GM12874 (cell line): ENCODE data around the gene CRLF2.

ENCODE experiments used
- TF ChIP-seq, protein P1 (sequence below): IDR thresholded peaks from 2 replicates; pipeline ENCODE4 v1.5.1; 2011; ENCODE audit warnings: low read depth, mild to moderate bottlenecking, control low read depth, low read length, moderate library complexity; ENCODE audit not compliant: insufficient read depth

CRLF2 gene

DNA sequence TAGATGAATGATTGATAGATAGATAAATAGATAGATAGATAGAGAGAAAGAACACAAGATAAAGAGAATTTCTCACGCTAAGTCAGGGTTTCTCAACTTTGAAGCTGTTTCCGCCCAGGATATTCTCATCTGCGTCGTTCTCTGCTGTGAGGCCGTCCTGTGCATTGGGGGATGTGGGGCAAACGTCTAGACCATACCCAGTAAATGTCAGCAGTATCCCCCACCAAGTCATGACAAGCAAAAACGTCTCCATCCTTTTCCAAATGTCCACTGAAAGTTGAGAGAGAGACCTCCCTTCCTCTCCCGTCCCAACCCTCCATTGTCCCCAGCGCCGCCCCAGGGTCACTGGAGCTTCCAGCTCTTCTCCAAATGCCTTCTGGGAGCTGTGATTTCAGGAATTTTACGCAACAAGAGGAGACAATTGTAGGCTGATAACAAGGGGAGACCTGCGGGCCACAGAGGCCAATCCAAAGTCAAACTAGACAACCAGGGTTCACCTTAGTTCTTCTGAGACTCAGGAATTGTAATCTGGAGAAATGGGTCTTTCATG, 8.9 kb upstream of the CRLF2 start:
- TF ChIP-seq, protein P1, sequence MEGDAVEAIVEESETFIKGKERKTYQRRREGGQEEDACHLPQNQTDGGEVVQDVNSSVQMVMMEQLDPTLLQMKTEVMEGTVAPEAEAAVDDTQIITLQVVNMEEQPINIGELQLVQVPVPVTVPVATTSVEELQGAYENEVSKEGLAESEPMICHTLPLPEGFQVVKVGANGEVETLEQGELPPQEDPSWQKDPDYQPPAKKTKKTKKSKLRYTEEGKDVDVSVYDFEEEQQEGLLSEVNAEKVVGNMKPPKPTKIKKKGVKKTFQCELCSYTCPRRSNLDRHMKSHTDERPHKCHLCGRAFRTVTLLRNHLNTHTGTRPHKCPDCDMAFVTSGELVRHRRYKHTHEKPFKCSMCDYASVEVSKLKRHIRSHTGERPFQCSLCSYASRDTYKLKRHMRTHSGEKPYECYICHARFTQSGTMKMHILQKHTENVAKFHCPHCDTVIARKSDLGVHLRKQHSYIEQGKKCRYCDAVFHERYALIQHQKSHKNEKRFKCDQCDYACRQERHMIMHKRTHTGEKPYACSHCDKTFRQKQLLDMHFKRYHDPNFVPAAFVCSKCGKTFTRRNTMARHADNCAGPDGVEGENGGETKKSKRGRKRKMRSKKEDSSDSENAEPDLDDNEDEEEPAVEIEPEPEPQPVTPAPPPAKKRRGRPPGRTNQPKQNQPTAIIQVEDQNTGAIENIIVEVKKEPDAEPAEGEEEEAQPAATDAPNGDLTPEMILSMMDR: no peak

DNA sequence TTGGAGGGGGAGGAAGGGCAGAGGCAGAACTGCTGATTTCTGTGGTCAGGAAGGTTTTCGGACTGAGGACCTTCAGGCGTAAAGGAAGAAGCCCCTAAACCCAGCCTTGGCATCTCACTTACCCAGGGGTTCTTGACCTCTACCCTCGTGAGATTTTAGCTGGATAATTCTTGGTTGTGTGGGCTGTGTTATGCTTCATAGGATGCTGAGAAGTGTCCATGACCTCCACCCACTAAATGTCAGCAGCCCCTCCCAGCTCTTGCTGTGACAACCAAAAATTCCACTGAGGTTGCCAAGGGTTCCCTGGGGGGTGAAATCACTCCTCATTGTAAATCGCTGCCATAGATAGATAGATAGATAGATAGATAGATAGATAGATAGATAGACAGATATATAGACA, 5.8 kb upstream of the CRLF2 start:
- TF ChIP-seq, protein P1: no peak

DNA sequence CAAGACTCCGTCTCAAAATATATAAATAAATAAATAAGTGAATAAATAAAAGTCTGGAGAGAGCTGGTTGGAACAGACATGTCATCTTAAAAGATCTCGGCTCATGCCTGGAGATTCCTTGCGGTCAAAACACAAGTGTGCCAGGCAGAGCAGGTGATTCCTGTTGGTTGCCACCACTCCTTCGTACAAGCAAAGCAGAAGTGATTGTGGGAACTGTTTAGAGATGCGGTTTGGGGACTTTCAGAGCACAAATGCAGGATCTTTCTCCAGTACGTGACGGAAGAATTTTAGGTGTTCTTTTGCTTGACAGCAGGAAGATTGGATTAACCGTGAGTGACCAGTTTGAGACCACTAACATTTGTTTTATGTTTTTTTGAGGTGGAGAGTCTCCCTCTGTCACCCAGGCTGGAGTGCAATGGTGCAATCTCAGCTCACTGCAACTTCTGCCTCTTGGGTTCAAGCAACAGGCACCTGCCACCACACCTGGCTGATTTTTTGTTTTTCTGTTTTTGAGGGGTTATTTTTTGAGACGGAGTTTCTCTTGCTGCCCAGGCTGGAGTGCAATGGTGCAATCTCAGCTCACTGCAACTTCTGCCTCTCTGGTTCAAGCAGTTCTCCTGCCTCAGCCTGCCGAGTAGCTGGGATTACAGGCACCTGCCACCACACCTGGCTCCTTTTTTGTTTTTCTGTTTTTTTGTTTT, 2.8 kb upstream of the CRLF2 start:
- TF ChIP-seq, protein P1: no peak

DNA sequence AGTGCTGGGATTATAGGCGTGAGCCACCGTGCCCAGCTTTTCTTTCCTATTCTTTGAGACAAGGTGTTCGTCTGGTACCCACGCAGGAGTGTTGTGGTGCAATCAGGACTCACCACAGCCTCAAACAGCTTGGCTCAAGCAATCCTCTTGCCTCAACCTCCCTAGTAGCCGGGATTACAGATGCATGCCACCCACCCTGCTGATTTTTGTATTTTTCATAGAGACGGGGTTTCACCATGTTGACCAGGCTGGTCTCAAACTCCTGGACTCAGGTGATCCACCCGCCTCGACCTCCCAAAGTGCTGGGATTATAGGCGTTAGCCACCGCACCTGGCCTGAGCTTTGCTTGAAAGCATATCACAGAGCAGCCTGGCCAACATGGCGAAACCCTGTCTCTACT, 1.5 kb upstream of the CRLF2 start:
- TF ChIP-seq, protein P1: no peak

DNA sequence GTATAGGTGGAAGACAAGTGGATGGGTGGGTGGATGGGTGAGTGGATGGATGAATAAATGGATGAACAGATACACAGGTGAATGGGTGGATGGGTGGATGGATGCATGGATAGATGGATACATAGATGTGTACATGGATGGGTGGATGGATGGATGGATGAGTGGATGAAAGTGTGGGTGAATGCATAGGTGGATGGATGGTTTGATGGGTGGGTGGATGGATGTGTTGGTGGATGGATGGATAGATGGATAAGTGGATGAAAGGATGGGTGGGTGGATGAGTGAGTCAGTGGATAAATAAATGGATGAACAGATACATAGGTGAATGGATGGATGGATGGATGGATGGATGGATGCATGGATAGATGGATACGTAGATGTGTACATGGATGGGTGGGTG, 1.6 kb downstream of the CRLF2 start:
- TF ChIP-seq, protein P1: no peak

DNA sequence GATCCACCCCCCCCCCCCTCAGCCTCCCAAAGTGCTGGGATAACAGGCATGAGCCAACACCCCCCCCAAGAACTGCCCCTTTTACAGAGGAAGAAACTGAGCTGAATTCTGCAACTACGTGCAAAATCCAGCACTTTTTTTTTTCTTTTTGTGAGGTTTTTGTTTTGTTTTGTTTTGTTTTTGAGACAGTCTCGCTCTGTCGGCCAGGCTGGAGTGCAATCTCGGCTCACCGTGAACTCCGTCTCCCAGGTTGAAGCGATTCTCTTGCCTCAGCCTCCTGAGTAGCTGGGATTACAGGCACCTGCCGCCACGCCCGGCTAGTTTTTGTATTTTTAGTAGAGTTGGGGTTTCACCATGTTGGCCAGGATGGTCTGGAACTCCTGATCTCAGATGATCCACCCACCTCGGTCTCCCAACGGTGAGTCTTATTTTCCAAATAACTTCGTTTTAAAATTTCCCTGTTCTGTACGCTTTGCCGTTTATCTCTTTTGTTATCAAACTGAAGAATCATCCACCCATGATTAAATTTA, 4.9 kb downstream of the CRLF2 start:
- TF ChIP-seq, protein P1: no peak

DNA sequence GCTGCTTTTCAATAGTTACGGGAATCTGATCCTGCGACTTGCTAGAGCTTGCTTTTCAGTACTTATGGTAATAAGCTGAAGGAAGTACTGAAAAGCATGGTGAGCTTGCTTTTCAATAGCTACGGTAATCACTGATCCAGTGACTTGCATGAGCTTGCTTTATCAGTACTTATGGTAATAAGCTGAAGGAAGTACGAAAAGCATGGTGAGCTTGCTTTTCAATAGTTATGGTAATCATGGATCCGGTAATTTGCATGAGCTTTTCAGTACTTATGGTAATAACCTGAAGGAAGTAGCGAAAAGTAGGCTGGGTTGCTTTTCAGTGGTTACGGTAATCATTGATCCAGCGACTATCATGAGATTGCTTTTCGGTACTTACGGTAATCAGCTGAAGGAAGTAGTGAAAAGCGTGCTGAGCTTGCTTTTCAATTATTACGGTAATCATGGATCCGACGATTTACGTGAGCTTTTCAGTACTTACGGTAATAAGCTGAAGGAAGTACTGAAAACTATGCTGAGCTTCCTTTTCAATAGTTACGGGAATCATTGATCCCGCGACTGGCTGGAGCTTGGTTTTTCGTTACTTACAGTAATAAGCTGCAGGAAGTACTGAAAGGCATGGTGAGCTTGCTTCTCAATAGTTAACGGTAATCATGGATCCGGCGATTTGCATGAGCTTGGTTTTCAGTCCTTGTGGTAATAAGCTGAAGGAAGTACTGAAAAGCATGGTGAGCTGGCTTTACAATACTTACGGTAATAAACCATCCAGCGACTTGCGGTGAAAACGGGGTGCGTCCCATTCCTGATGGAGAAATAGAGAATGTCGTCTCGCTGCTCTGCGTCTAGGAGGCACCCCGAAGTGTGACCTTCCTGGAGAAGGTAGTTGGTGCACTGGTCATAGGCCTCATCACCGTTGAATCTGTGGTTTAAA, 6.5 kb downstream of the CRLF2 start:
- TF ChIP-seq, protein P1: no peak
